ENCODE results near the gene MYO3B.
"Not testable (repeated sequence)": the region's sequence is repeated elsewhere in the genome, so short reads cannot be mapped to it uniquely, and the experiment has no call there.

MYO3B gene

GRCh38 chr2:170579511-170579910 lies 401.6 kb downstream of the MYO3B start:
- DNase-seq, result no peak

GRCh38 chr2:170582313-170582712 lies 404.4 kb downstream of the MYO3B start:
- no peak for DNase-seq

GRCh38 chr2:170582751-170583463 lies 405.0 kb downstream of the MYO3B start:
- DNase-seq, result no peak

GRCh38 chr2:170585067-170585466 lies 407.1 kb downstream of the MYO3B start:
- no peak for DNase-seq

- DNase-seq, result no peak
These were observed 408.7 kb downstream of the MYO3B start for GRCh38 chr2:170586571-170587095.

- DNase-seq, result no peak
These were observed 409.2 kb downstream of the MYO3B start for GRCh38 chr2:170587117-170587516.

- no peak for DNase-seq
These were observed 410.0 kb downstream of the MYO3B start for GRCh38 chr2:170587922-170588321.

- DNase-seq, result no peak
These were observed 410.8 kb downstream of the MYO3B start for GRCh38 chr2:170588729-170589128.

GRCh38 chr2:170596576-170596975 lies 418.6 kb downstream of the MYO3B start:
- DNase-seq, result no peak

GRCh38 chr2:170598067-170598395 lies 420.1 kb downstream of the MYO3B start:
- DNase-seq, result no peak

- DNase-seq, result no peak
These were observed 423.5 kb downstream of the MYO3B start for GRCh38 chr2:170601489-170601888.

GRCh38 chr2:170605862-170606261 lies 427.9 kb downstream of the MYO3B start:
- no peak for DNase-seq

GRCh38 chr2:170607171-170607570 lies 429.2 kb downstream of the MYO3B start:
- no peak for DNase-seq

GRCh38 chr2:170610615-170611014 lies 432.7 kb downstream of the MYO3B start:
- DNase-seq, result no peak

GRCh38 chr2:170618948-170619347 lies 441.0 kb downstream of the MYO3B start:
- DNase-seq, result not testable (repeated sequence)

- DNase-seq, result not testable (repeated sequence)
These were observed 457.1 kb downstream of the MYO3B start for GRCh38 chr2:170635094-170635493.

- DNase-seq, result no peak
These were observed 461.7 kb downstream of the MYO3B start for GRCh38 chr2:170639635-170640034.

- no peak for DNase-seq
These were observed 464.0 kb downstream of the MYO3B start for GRCh38 chr2:170641961-170642360.

- DNase-seq, result no peak
These were observed 465.4 kb downstream of the MYO3B start for GRCh38 chr2:170643346-170643745.

- no peak for DNase-seq
These were observed 469.9 kb downstream of the MYO3B start for GRCh38 chr2:170647741-170648436.

- no peak for DNase-seq
These were observed 473.8 kb downstream of the MYO3B start for GRCh38 chr2:170651624-170652325.

GRCh38 chr2:170652637-170653417 lies 474.9 kb downstream of the MYO3B start:
- no peak for DNase-seq

- DNase-seq, result no peak
These were observed 478.7 kb downstream of the MYO3B start for GRCh38 chr2:170656669-170657068.
